ENCODE results near the gene CCR5AS.
A peak's percentile ranks its signal among the peaks of the same experiment; 100 is the strongest.

CCR5AS gene

DNA sequence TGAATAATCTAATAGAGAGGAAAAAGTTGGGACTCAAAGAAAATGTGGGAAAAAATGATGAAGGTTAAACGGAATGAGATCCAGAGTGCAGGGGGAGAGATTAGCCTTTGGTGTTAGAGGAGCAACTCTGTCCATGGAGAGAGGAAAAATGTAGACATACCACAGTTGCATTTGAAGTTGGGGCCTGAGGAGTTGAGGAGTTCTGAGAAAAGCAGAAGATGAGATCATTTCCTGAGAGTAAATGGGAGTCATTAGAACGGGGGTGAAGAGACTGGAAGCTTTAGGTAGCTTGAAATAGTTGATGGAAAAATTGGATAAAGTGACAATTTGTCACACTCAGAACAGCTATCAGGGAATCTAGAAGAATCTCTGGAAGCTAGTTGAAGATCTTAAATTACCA is 7.3 kb downstream of the CCR5AS start:
- H3K9me3 ChIP-seq: no peaks in the 10 kb centered on the region
- DNase-seq: peak in 1 of 4 donors; percentile 5
- ATAC-seq: peak; percentile 5
- no peaks in the 10 kb centered on the region for H3K27me3 ChIP-seq
- intact Hi-C loops (cut with DNase I): no loop called here
- peaks cover 29 to 70% of the 10 kb centered on the region in 2 donors for H3K4me1 ChIP-seq
- peak overlapping the region; percentile 53 to 60 for H3K27ac ChIP-seq
- H3K4me3 ChIP-seq: no peak overlapping the region
- H3K36me3 ChIP-seq: no peaks in the 10 kb centered on the region
- TF ChIP-seq, protein P1, sequence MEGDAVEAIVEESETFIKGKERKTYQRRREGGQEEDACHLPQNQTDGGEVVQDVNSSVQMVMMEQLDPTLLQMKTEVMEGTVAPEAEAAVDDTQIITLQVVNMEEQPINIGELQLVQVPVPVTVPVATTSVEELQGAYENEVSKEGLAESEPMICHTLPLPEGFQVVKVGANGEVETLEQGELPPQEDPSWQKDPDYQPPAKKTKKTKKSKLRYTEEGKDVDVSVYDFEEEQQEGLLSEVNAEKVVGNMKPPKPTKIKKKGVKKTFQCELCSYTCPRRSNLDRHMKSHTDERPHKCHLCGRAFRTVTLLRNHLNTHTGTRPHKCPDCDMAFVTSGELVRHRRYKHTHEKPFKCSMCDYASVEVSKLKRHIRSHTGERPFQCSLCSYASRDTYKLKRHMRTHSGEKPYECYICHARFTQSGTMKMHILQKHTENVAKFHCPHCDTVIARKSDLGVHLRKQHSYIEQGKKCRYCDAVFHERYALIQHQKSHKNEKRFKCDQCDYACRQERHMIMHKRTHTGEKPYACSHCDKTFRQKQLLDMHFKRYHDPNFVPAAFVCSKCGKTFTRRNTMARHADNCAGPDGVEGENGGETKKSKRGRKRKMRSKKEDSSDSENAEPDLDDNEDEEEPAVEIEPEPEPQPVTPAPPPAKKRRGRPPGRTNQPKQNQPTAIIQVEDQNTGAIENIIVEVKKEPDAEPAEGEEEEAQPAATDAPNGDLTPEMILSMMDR (IDR thresholded peaks at IDR 0.05): no peak

DNA sequence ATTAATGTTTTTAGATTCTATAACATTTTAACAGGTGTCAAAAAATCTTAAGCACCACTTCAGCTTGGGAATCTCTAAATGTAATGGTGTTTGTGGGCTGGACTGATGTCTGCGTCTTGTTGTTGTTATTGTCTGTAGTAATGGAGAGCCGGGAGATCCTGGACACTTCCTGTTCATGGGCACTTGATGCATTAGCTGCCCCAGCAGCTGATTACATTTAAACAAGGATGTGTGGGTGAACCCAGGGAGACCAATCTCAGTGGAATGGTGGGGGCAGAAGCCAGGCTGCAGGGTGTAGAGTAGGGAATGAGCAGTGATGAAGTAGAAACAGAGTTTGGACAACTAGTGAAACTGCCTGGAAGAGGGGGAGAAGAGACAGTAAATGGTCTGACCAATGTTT is 7.8 kb downstream of the CCR5AS start:
- Histone ChIP-seq H3K36me3 (no peaks in the 10 kb centered on the region), H3K27ac (peak overlapping the region in 1 of 2 donors; percentile 60), H3K27me3 (no peaks in the 10 kb centered on the region), H3K4me1 (peaks cover 27 to 70% of the 10 kb centered on the region in 2 donors), H3K4me3 (no peak overlapping the region), H3K9me3 (no peaks in the 10 kb centered on the region)
- TF ChIP-seq, protein P1 (IDR thresholded peaks at IDR 0.05): no peak
- no peak for ATAC-seq
- no peak for DNase-seq
- intact Hi-C loops (cut with DNase I): no loop called here

DNA sequence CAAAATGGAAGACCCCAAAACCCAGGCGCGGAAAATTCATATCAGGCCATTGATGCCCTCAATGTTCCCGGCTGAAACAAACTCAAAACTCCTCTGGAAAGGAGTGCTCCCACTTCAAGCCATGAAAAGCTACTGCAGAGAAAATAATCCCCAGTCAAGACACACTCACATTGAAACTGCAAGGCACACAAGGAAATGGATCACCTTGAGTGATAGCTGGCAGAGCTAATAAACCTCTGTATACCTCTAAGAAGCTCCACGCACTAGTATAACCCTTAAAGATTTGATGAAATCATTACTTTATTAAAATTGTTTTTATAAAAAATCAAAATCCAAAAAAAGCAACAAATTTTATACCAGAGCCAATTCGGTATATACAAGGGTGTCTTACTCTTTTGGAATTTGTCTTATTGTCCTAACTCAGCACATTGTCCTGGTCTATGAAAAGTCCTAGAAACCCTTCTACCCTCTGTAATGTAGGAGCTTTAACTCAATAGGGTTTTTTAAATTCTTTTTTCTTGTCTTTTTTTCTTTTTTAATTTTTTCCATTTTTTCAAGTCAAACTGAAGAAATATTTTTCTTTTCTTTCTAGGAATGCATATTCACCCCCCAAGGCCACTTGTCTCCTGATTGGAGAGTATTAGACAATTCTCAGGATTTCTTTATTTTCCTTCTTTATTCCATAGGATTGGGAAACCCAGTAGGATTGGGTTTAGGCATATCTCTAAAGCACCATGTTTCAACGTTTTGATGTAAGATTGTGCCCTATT is 8.5 kb downstream of the CCR5AS start:
- Histone ChIP-seq H3K4me3 (no peak overlapping the region), H3K36me3 (no peaks in the 10 kb centered on the region), H3K4me1 (peaks cover 30 to 72% of the 10 kb centered on the region in 2 donors), H3K9me3 (no peaks in the 10 kb centered on the region), H3K27ac (peak overlapping the region; percentile 7 to 60), H3K27me3 (no peaks in the 10 kb centered on the region)
- intact Hi-C loops (cut with DNase I): no loop called here
- TF ChIP-seq, protein P1 (IDR thresholded peaks at IDR 0.05): no peak
- no peak for ATAC-seq
- no peak for DNase-seq

DNA sequence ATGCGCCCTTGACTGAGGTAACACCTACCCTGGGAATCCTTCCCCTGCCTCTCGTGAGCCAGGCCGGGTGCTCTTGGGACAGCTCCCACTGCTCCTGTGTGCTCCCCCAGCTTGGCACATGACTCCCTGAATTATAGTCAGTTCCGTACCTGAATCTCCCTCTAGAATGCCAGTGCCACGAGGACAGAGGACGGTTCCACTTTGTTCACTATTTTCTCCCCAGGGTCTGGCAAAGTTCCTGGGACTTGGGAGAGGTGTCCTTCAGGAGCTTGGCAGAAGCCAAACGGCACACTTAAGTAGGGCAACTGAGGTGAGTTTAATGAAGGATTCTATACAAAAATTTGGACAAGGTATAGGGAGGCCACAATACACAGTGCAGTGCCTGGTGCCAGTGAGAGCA is 9.8 kb downstream of the CCR5AS start:
- DNase-seq (no peak), ATAC-seq (peak; percentile 16)
- Histone ChIP-seq H3K27me3 (no peaks in the 10 kb centered on the region), H3K4me3 (no peak overlapping the region), H3K9me3 (no peaks in the 10 kb centered on the region), H3K36me3 (no peaks in the 10 kb centered on the region), H3K4me1 (peaks cover 30 to 83% of the 10 kb centered on the region in 2 donors), H3K27ac (peak overlapping the region in 1 of 2 donors; percentile 86)
- intact Hi-C loops (cut with DNase I): no loop called here
- TF ChIP-seq, protein P1 (IDR thresholded peaks at IDR 0.05): no peak

DNA sequence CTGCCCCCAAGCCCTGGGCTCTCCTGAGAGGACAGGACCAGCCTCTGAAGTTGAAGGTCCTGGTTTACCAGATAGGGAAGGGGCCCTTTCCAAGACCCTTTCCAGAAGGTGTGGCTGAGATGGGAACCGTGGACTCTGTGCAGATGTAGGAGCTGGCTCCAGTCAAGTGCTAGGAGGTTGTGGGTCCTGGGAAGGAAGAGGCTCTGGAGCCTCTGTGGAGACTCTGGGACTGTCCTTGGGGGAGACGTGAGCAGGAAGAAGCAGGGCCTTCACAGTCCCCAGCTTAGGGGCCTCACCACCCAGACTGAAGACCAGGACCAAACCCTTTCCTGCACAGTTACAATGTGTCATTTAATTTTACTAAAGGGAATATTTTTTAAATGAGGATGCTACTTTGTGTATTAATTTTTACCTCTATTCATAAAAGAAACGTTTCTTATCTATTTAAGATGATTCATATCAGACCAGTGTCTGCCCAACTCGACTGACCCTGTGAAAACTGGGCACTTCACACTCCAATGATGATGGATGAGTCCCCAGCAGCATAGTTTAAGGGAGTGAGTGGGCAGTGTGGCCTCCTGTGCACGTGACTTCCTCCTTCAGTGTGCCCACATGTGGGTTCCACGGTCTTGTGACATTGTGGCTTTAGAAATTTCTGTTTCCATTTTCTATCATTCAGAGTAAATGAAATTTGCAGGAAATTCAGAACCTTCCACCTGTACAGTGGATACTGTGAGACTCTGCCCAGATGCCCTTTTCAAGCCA is 10.9 kb downstream of the CCR5AS start:
- Histone ChIP-seq H3K27ac (peak overlapping the region in 1 of 2 donors; percentile 86), H3K9me3 (no peaks in the 10 kb centered on the region), H3K27me3 (no peaks in the 10 kb centered on the region), H3K4me3 (no peak overlapping the region), H3K4me1 (peaks cover 30 to 83% of the 10 kb centered on the region in 2 donors), H3K36me3 (no peaks in the 10 kb centered on the region)
- intact Hi-C loops (cut with DNase I): no loop called here
- peak in 1 of 4 donors; percentile 64 for DNase-seq
- peak; percentile 13 for ATAC-seq
- TF ChIP-seq, protein P1 (IDR thresholded peaks at IDR 0.05): no peak

All from left lung (tissue), 4 donors.